Osteocyte (in vitro differentiated cells): ENCODE results near the gene KANK4. TPM values are rescaled to one million over a fixed set of nuclear protein-coding genes. Genes with fewer than 3 reads are reported as not detected.

Source experiments
- DNase-seq: peaks from one replicate; pipeline ENCODE4 v3.0.0; 2021; ENCODE audit warnings: mixed read lengths; ENCODE audit not compliant: unreplicated experiment; ENCODE audit errors: extremely low spot score
- H3K27ac Mint-ChIP-seq: one replicate; pipeline ENCODE4 v1.8.0; 2021; ENCODE audit warnings: mild to moderate bottlenecking, mixed read lengths; ENCODE audit not compliant: unreplicated experiment
- H3K27me3 Mint-ChIP-seq: one replicate; pipeline ENCODE4 v1.8.0; 2021; ENCODE audit warnings: mixed read lengths; ENCODE audit not compliant: unreplicated experiment
- H3K36me3 Mint-ChIP-seq: one replicate; pipeline ENCODE4 v1.8.0; 2021; ENCODE audit warnings: mixed read lengths; ENCODE audit not compliant: unreplicated experiment
- H3K4me1 Mint-ChIP-seq: one replicate; pipeline ENCODE4 v1.8.0; 2021; ENCODE audit warnings: mixed read lengths; ENCODE audit not compliant: unreplicated experiment
- H3K4me3 Mint-ChIP-seq: one replicate; pipeline ENCODE4 v1.8.0; 2021; ENCODE audit warnings: mild to moderate bottlenecking, moderate library complexity, mixed read lengths; ENCODE audit not compliant: unreplicated experiment
- H3K9me3 Mint-ChIP-seq: one replicate; pipeline ENCODE4 v1.8.0; 2021; ENCODE audit warnings: mixed read lengths; ENCODE audit not compliant: unreplicated experiment
- total RNA-seq: library from RNA; stranded (reverse); gene quantifications from 2 replicates; pipeline ENCODE4 v1.2.1, GENCODE V29; 2021
- TF ChIP-seq, protein P1 (sequence below): fragments of 200-600 bp; sonication (generic); IDR thresholded peaks from 2 replicates; pipeline ENCODE4 v1.5.0; 2021; ENCODE audit warnings: antibody characterized with exemption, mild to moderate bottlenecking, moderate library complexity

Gene KANK4
- total RNA-seq, 1 donor from 2014 or later, result not detected

DNA sequence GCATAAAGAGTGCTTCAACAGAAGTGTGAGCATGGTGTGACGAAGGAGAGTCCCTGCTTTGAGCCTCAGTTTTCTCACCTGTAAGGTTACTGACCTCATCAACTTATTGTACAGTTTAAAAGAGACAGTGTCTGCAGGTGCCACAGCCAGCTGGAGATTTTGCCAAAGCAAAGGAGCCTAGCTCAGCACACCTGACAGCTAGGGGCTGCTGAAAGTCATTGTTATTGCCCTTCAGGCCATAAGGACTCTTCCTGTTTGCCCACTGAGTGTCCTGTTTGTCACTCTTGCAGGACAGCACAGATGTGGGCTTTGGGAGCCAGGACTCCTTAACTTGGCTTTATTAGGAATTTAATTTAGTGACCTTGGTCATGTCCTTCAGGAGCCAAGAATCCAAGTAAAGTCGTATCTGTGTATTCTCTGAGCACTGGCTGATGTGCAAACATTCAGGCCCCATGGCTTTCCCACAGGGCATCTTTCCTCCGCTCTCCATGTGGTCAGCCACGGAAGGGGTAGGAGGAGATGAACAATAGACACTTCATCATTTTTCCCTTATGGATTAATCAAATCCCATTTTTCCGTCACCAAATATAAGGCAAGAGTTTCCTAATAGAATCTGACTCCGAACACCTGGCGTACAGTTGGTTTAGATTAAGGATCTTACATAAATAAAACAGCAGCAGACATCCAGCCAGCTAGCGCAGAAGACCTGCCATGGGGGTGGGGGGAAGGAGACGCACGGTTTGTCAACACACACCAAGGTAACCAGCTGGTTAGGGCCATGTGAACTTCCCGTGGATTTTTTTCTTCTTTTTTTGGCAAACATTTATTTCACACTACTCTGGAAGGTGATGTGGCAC lies 43.1 kb upstream of the KANK4 start:
- Mint-ChIP-seq H3K4me1 (peaks cover 9% of the 10 kb centered on the region), H3K27me3 (peaks cover 28% of the 10 kb centered on the region), H3K4me3 (no peak overlapping the region), H3K9me3 (peaks cover 4% of the 10 kb centered on the region), H3K36me3 (no peaks in the 10 kb centered on the region), H3K27ac (no peak overlapping the region)
- TF ChIP-seq, protein P1, sequence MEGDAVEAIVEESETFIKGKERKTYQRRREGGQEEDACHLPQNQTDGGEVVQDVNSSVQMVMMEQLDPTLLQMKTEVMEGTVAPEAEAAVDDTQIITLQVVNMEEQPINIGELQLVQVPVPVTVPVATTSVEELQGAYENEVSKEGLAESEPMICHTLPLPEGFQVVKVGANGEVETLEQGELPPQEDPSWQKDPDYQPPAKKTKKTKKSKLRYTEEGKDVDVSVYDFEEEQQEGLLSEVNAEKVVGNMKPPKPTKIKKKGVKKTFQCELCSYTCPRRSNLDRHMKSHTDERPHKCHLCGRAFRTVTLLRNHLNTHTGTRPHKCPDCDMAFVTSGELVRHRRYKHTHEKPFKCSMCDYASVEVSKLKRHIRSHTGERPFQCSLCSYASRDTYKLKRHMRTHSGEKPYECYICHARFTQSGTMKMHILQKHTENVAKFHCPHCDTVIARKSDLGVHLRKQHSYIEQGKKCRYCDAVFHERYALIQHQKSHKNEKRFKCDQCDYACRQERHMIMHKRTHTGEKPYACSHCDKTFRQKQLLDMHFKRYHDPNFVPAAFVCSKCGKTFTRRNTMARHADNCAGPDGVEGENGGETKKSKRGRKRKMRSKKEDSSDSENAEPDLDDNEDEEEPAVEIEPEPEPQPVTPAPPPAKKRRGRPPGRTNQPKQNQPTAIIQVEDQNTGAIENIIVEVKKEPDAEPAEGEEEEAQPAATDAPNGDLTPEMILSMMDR, result no peak
- no peak for DNase-seq

DNA sequence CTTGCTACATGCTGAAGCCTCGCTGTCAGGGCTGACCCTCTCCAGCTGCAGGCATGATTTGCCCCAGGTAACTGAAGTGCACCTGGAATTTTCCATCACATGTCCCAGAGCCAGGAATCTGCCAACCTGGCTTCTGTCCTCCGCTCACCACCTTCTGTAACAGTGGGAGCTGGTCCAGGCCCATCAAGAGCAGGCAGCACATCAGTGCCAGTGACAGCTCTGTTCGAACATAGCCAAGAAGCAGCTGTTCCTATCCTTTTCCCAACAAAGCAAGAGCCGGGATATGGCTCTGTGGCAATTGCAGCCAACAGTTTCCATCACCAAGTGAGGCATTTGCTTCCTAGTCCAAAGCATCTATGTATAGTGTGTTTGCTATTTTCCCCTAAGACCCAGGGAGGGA lies 42.2 kb upstream of the KANK4 start:
- TF ChIP-seq, protein P1, result no peak
- Mint-ChIP-seq H3K27me3 (peaks cover 24% of the 10 kb centered on the region), H3K27ac (no peak overlapping the region), H3K4me3 (no peak overlapping the region), H3K9me3 (no peaks in the 10 kb centered on the region), H3K4me1 (peaks cover 15% of the 10 kb centered on the region), H3K36me3 (no peaks in the 10 kb centered on the region)
- no peak for DNase-seq

DNA sequence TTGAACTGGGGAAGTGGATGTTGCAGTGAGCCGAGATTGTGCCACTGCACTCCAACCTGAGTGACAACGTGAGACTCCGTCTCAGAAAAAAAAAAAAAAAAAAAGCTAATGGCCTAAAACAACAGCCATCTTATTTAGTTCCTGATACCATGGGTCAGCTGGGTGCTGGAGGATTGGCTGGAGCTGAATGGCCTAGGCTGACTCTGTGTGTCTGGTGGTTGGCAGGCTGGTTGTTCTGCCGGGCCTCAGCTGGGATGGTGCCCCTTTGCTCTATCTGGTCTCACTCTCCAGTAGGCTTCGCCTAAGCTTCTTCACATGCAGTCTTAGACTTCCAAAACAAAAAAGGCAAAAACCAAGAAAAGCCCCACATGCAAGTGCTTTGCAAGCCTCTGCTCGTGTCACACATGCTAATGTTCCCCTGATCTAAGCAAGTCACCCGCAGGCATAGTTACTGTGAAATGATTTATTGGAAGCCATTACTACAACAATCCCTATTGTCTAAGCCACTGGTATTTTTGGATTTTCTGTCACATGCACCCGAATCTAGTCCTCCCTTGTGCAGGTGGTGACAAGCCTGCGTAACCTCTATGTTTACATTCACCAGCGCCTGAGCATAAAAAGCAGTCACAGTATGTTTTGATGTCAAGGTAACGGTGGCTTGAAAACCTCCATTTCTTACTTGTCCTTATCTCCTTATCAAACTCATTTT lies 39.6 kb upstream of the KANK4 start:
- peaks cover 21% of the 10 kb centered on the region for H3K27me3 Mint-ChIP-seq
- DNase-seq, result no peak
- H3K9me3 Mint-ChIP-seq, result no peaks in the 10 kb centered on the region
- TF ChIP-seq, protein P1, result no peak
- no peak overlapping the region for H3K4me3 Mint-ChIP-seq
- no peaks in the 10 kb centered on the region for H3K36me3 Mint-ChIP-seq
- peaks cover 10% of the 10 kb centered on the region for H3K4me1 Mint-ChIP-seq
- H3K27ac Mint-ChIP-seq, result no peak overlapping the region

DNA sequence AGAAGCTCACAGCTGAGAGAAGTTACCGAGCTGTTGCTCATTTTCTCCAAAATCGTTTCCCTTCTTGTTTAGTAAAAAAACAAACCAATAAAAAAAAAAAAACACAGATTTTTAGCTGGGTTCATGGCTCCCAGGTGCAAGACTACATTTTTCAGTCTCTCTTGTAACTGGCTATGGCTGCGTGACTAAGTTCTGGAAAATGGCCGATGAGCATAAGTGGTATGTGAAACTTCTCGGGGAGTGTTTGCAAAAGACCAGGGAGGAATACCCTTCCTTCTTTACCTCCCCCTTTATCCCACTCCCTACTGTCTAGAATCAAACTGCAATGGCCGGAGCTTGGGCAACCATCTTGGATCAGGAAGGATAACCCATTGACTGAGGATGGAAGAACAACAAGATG lies 38.7 kb upstream of the KANK4 start:
- no peak overlapping the region for H3K27ac Mint-ChIP-seq
- H3K9me3 Mint-ChIP-seq, result no peaks in the 10 kb centered on the region
- no peaks in the 10 kb centered on the region for H3K36me3 Mint-ChIP-seq
- peaks cover 8% of the 10 kb centered on the region for H3K4me1 Mint-ChIP-seq
- TF ChIP-seq, protein P1, result no peak
- DNase-seq, result no peak
- no peak overlapping the region for H3K4me3 Mint-ChIP-seq
- H3K27me3 Mint-ChIP-seq, result peaks cover 27% of the 10 kb centered on the region

DNA sequence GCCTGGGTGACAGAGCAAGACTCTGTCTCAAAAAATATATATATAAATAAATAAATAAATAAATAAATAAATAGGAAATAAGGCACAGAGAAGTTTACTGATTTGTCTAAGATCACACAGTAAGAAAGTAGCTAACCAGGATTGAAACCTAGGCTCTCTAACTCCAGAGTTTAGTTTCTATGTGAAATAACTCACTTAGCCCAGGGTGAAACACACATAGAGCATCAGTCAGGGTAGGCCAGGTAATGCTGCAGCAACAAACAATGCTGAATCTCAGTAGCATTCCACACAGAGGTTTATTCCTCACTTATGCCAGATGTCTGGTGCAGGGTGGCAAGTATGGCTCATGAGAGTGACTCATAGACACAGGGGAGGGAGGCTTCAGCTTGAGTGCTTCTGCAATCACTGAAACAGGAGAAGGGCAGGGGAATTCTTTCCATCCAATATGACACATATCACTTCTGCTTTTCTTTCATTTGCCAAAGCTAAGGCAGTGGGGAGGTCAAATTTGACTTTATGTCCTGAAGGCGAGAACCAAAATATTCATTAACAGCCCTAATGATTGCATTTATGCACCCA lies 37.1 kb upstream of the KANK4 start:
- no peaks in the 10 kb centered on the region for H3K36me3 Mint-ChIP-seq
- TF ChIP-seq, protein P1, result no peak
- no peak overlapping the region for H3K4me3 Mint-ChIP-seq
- no peaks in the 10 kb centered on the region for H3K9me3 Mint-ChIP-seq
- H3K4me1 Mint-ChIP-seq, result peaks cover 8% of the 10 kb centered on the region
- DNase-seq, result no peak
- H3K27me3 Mint-ChIP-seq, result peaks cover 15% of the 10 kb centered on the region
- peak overlapping the region; percentile 9 for H3K27ac Mint-ChIP-seq
